Stimulated activated naive CD8-positive, alpha-beta T cell treated with anti-CD3 and anti-CD28 coated beads, Interleukin-15, Interleukin-2, amounts not matched to agents 100 ng/mL and 50 ng/mL, for 24 hours (primary cell): Measurements from ENCODE around the gene ZFHX2.

Experiments
- H3K27ac Mint-ChIP-seq: one replicate; pipeline ENCODE4 v1.8.0; 2021; ENCODE audit warnings: mild to moderate bottlenecking, mixed read lengths
- H3K27me3 Mint-ChIP-seq: one replicate; pipeline ENCODE4 v1.8.0; 2021; ENCODE audit warnings: mixed read lengths
- H3K36me3 Mint-ChIP-seq: one replicate; pipeline ENCODE4 v1.8.0; 2021; ENCODE audit warnings: low read depth, mixed read lengths
- H3K4me1 Mint-ChIP-seq: one replicate; pipeline ENCODE4 v1.8.0; 2021; ENCODE audit warnings: low read depth, mixed read lengths
- H3K4me3 Mint-ChIP-seq: one replicate; pipeline ENCODE4 v1.8.0; 2021; ENCODE audit warnings: mild to moderate bottlenecking, mixed read lengths
- H3K9me3 Mint-ChIP-seq: one replicate; pipeline ENCODE4 v1.8.0; 2021; ENCODE audit warnings: mixed read lengths

The ZFHX2 gene

DNA sequence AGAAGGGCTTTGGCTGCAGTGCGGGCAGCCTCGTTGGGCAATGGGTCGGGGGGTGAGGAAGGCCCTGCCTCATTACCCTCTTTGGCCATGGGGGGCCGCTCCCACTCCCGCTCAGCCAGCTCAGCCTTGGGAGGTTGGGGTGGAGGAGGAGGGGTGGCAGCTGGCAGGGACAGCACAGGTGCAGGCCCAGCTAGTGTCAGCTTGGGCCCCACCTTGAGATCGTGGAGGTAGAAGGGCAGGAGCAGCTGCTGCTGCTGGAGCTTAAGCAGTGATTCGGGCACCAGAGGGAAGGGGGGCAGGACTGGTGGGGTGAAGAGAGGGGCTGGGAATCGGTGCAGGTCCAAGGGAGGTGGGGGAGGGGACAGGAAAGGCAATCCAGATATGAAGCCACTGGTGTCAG, 26.0 kb downstream of the ZFHX2 start:
- H3K4me3 Mint-ChIP-seq, result no peak overlapping the region
- H3K36me3 Mint-ChIP-seq, result no peaks in the 10 kb centered on the region
- H3K9me3 Mint-ChIP-seq, result no peaks in the 10 kb centered on the region
- H3K4me1 Mint-ChIP-seq, result no peaks in the 10 kb centered on the region
- H3K27ac Mint-ChIP-seq, result no peak overlapping the region
- no peaks in the 10 kb centered on the region for H3K27me3 Mint-ChIP-seq

GRCh38 chr14:23524954-23525353, 26.6 kb downstream of the ZFHX2 start:
- H3K4me3 Mint-ChIP-seq, result no peak overlapping the region
- no peak overlapping the region for H3K27ac Mint-ChIP-seq
- no peaks in the 10 kb centered on the region for H3K27me3 Mint-ChIP-seq
- no peaks in the 10 kb centered on the region for H3K4me1 Mint-ChIP-seq
- no peaks in the 10 kb centered on the region for H3K36me3 Mint-ChIP-seq
- no peaks in the 10 kb centered on the region for H3K9me3 Mint-ChIP-seq

- H3K27ac Mint-ChIP-seq, result no peak overlapping the region
Measured at GRCh38 chr14:23523229-23524016, 28.1 kb downstream of the ZFHX2 start.

GRCh38 chr14:23522643-23523198, 28.8 kb downstream of the ZFHX2 start:
- H3K27ac Mint-ChIP-seq, result no peak overlapping the region
- H3K9me3 Mint-ChIP-seq, result no peaks in the 10 kb centered on the region
- no peaks in the 10 kb centered on the region for H3K27me3 Mint-ChIP-seq
- H3K36me3 Mint-ChIP-seq, result no peaks in the 10 kb centered on the region
- H3K4me1 Mint-ChIP-seq, result no peaks in the 10 kb centered on the region
- no peak overlapping the region for H3K4me3 Mint-ChIP-seq

More at GRCh38 chr14:23523229-23524016, 28.1 kb downstream of the ZFHX2 start:
- no peaks in the 10 kb centered on the region for H3K27me3 Mint-ChIP-seq
- no peaks in the 10 kb centered on the region for H3K4me1 Mint-ChIP-seq
- no peak overlapping the region for H3K4me3 Mint-ChIP-seq
- no peaks in the 10 kb centered on the region for H3K9me3 Mint-ChIP-seq
- no peaks in the 10 kb centered on the region for H3K36me3 Mint-ChIP-seq

GRCh38 chr14:23521785-23522640, 29.6 kb downstream of the ZFHX2 start:
- Mint-ChIP-seq H3K4me1 (no peaks in the 10 kb centered on the region), H3K36me3 (no peaks in the 10 kb centered on the region), H3K4me3 (no peak overlapping the region), H3K27me3 (no peaks in the 10 kb centered on the region), H3K9me3 (no peaks in the 10 kb centered on the region), H3K27ac (no peak overlapping the region)

- Mint-ChIP-seq H3K36me3 (no peaks in the 10 kb centered on the region), H3K4me3 (no peak overlapping the region), H3K4me1 (no peaks in the 10 kb centered on the region), H3K27ac (no peak overlapping the region), H3K9me3 (no peaks in the 10 kb centered on the region), H3K27me3 (no peaks in the 10 kb centered on the region)
Measured at GRCh38 chr14:23520899-23521533, 30.5 kb downstream of the ZFHX2 start.

DNA sequence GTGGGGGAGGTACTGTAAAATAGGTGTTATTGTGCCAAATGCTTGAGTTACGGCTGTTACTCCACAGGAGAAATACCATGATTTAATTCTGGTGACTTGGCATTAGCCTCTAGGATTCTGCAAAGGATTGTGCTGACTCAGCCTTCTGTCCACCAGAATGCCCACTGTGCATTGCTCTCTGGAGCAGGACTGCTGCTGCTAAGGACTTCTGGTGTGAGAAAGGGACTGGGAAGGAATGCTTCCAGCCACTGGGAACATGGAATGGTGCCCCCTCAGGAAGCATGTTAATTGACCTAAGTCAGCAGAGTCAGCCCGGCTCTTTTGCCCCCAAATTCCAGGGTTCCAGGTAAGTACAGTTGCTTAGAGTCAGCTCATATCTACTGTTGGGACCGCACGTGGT, 32.9 kb downstream of the ZFHX2 start:
- H3K36me3 Mint-ChIP-seq, result no peaks in the 10 kb centered on the region
- H3K4me1 Mint-ChIP-seq, result no peaks in the 10 kb centered on the region
- no peaks in the 10 kb centered on the region for H3K27me3 Mint-ChIP-seq
- no peak overlapping the region for H3K27ac Mint-ChIP-seq
- no peak overlapping the region for H3K4me3 Mint-ChIP-seq
- no peaks in the 10 kb centered on the region for H3K9me3 Mint-ChIP-seq

DNA sequence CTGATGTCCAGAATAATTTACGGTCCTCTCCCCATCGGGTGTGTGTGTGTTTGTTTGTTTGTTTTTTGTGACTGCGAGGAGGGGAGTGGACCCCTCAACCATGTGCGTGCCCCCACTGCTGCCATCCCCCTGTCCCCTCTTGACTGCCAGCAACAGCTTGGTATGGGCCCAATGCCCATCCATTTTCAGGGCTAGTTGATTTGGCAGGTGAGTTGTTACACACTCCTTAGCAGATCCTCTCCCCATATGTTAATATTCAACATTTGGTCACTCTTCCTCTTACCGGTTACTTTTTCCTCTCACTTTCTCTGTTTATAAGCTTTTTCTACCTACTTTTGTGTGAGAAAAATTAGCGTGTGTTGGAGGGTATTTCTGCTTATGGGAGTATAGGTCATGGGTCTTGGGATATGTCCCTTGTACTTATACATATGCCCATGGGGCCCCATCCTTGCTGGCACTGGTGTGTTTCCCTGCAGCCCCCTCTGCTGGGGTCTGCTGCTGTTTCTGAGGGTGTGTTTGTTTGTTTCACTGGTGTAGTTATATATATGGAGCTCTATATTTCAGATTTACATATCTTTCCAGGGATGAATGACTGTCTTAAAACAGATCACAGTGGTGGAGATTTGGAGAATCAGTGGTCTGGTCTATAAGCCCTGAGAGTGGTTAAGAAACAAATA, 33.8 kb downstream of the ZFHX2 start:
- Mint-ChIP-seq H3K27ac (no peak overlapping the region), H3K4me1 (peaks cover 3% of the 10 kb centered on the region)

DNA sequence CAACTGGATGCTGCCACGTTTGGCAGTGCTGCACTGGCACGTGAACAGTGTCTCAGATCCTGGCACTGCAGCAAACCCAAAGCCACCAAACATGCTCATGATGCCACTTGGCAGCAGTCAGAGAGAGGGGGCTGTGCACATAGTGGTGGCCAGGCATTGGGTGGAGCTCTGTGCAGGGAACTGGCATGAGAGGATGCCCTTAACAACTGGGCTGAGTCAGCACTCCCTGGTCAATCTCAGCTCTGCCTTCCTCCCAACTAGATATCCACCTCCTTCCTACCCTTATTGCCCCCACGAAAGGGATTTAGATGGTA, 37.0 kb downstream of the ZFHX2 start:
- H3K4me3 Mint-ChIP-seq, result no peak overlapping the region
- no peak overlapping the region for H3K27ac Mint-ChIP-seq
- no peaks in the 10 kb centered on the region for H3K9me3 Mint-ChIP-seq
- H3K27me3 Mint-ChIP-seq, result no peaks in the 10 kb centered on the region
- H3K4me1 Mint-ChIP-seq, result peaks cover 6% of the 10 kb centered on the region
- no peaks in the 10 kb centered on the region for H3K36me3 Mint-ChIP-seq

More for the DNA sequence above, 33.8 kb downstream of the ZFHX2 start:
- Mint-ChIP-seq H3K27me3 (no peaks in the 10 kb centered on the region), H3K9me3 (no peaks in the 10 kb centered on the region), H3K4me3 (no peak overlapping the region), H3K36me3 (no peaks in the 10 kb centered on the region)

- no peak overlapping the region for H3K4me3 Mint-ChIP-seq
- H3K4me1 Mint-ChIP-seq, result peaks cover 6% of the 10 kb centered on the region
Measured at GRCh38 chr14:23513818-23514643, 37.5 kb downstream of the ZFHX2 start.

GRCh38 chr14:23513005-23513817, 38.4 kb downstream of the ZFHX2 start:
- Mint-ChIP-seq H3K27ac (no peak overlapping the region), H3K4me3 (no peak overlapping the region), H3K4me1 (peaks cover 6% of the 10 kb centered on the region), H3K36me3 (no peaks in the 10 kb centered on the region), H3K27me3 (no peaks in the 10 kb centered on the region), H3K9me3 (no peaks in the 10 kb centered on the region)

More at GRCh38 chr14:23513818-23514643, 37.5 kb downstream of the ZFHX2 start:
- H3K9me3 Mint-ChIP-seq, result no peaks in the 10 kb centered on the region
- H3K27me3 Mint-ChIP-seq, result no peaks in the 10 kb centered on the region
- no peaks in the 10 kb centered on the region for H3K36me3 Mint-ChIP-seq
- H3K27ac Mint-ChIP-seq, result no peak overlapping the region

DNA sequence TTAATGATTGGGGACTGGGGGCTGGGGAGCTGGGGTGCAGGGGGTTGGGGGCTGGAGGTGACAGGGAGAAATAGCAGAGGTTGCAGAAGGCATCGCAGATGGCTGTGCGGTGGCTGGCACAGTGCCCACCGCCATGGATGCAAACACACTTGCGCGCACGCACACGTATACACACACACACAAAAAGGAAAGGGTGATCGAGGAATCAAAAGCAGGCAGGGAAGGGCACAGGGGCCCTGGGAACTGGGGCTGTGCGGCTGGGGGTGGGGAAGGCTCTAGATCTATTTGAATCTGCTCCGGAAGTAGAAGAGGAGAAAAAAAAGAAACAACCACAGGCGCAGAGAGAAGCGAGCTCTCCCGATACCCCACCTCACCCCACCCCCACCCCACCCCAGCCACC, 39.4 kb downstream of the ZFHX2 start:
- H3K27ac Mint-ChIP-seq, result peak overlapping the region; percentile 34
- H3K27me3 Mint-ChIP-seq, result no peaks in the 10 kb centered on the region
- H3K4me1 Mint-ChIP-seq, result peaks cover 6% of the 10 kb centered on the region
- no peaks in the 10 kb centered on the region for H3K36me3 Mint-ChIP-seq
- H3K4me3 Mint-ChIP-seq, result peak overlapping the region; percentile 66
- no peaks in the 10 kb centered on the region for H3K9me3 Mint-ChIP-seq

GRCh38 chr14:23494223-23494622, 57.3 kb downstream of the ZFHX2 start:
- H3K36me3 Mint-ChIP-seq, result no peaks in the 10 kb centered on the region
- H3K4me1 Mint-ChIP-seq, result no peaks in the 10 kb centered on the region
- H3K9me3 Mint-ChIP-seq, result no peaks in the 10 kb centered on the region
- H3K27ac Mint-ChIP-seq, result no peak overlapping the region
- no peak overlapping the region for H3K4me3 Mint-ChIP-seq
- H3K27me3 Mint-ChIP-seq, result no peaks in the 10 kb centered on the region
